Bone marrow (tissue), 2 donors: ENCODE data around the gene DAG1.

Experiments used
- DNase-seq, 2 donors: peaks; one replicate each; lab custom pipeline; 2025; lab: John Stamatoyannopoulos, UW

The DAG1 gene

DNA sequence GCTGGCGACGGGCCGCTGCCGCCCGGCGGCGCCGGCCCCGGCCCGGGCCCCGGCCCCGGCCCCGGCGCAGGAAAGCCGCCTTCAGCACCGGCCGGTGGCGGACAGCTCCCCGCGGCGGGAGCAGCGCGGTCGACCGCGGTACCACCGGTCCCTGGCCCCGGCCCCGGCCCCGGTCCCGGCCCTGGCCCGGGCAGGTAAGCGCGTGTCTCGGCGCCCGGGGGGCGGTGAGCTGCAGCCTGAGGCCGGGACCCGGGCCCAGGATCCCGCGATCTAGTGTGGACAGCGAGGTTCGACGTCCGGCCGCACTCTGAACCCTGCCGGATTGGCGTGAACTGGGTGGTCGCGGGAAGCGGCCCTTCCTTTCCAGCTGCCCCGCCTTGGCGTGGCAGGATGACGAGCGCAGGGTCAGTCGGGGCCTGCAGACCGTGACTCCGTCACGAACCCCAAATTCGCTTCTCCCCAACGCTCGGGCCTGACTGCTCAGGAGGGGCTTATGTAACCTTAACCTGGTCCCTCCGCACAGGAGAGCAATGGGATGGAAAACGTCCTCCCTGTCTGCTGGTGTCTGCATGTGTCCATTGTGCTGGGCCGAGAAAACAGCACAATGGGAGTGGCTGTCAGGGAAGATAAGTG lies 84.7 kb downstream of the DAG1 start:
- no peak for DNase-seq

DNA sequence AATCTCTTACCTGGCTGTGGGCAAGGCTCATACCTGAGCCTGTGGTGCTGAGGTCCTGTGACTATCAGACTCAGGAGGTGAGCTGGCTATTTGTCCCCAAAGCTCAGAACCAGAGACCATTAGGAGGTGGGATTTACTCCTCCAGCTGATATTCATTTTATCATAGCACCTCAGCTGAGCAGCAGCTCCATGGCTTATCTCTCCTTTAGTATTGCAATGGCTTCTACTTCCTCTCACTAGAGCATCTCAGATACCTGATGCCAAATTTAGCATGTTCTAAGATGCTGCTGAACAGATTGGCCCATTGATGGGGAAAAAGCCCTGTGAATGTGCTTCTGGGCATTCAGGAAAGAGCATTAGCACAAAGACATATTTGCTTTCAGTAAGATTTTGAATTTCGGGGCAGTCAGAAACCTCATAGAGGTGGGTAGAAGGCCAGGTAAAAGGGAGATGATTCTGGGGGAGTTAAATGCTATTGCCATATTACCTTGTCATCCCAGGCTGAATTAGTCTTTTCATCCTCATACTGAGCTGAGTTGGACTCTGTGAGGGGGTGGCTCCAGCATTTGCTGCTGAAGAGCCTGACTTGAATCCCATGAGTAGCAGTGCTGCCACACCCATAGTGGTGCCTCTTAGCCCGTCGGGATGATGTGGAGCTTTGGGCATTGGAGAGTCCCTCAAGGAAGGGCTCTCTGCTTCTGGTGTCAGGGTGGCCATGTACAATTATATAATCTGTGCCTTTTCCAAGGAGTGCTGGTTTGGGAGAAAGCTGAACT lies 86.6 kb downstream of the DAG1 start:
- no peak for DNase-seq

DNA sequence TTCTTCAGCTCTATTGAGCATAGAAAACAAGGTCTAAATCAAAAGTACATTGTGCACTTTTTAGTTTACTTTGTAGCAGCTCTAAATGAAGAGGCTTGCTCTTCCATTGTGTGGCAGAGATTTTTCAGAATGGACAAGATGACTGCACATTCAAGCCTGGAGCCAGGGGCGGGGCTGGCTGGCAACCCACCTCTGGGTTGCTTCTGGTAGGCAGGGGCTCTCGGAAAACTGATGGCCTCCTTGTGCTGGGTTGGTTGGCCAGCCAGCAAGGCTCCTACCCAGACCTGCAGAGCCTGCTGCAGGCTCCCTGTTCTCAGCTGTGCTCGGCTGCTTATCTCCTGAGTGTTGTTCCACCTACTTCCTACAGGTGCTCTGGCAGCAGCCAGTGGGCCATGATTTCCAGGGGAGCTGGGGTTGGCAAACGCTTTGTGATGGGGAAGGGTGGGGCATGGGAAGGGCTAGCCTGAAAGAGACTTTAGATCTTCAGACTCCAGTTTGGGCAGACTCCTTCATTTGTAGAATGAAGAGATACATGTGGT lies 93.0 kb downstream of the DAG1 start:
- DNase-seq: no peak

DNA sequence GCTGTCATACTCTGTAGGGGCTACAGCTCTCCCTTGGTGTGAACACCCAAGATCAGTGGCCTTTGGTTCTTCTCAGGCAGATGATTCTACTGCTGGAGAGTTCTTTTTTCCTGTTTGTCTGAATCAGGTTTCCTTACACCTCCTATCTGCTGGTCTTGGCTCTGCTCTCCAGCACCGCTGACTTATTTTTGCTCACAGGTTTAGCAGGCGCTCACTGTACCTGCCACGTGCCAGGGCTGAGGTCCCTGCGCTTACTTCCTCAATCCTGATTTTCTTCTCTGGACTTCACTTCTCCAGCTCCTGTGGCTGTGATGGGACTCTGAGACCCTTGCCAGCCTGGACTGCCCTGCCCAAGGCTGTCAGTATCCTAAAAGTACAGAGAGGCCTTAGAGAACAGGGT lies 93.7 kb downstream of the DAG1 start:
- no peak for DNase-seq

DNA sequence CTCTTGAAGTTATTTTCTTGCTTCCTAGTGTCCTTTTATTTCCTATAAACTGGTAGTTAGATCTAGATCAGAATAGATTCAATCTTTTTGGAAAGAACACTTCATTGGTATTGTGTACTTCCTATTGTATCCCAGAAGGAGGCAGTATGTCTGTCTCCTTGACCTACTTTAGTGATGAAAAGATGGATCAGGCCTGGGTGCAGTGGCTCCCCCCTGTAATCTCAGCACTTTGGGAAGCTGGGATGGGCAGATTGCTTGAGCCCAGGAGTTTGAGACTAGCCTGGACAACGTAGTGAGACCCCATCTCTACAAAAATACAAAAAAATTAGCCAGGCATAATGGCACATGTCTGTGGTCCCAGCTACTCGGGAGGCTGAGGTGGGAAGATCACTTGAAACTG lies 96.2 kb downstream of the DAG1 start:
- DNase-seq: no peak

DNA sequence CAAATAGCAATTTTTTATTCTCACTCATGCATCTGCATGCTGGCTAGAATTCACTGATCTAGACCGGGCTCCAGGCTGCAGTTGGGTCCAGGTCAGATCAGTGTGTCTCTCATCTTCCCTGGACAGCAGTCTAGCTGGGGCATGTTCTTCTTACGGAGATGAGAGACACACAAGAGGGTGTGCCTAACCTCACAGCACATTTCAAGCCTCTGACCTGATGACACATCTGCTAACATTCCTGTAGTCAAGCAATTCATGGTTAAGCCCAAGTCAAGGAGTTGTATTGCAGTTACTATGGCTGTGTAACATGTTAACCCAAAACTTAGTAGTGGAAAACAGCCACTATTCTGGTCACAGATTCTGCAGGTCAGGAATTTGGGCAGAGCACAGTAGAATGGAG lies 97.3 kb downstream of the DAG1 start:
- DNase-seq: no peak

DNA sequence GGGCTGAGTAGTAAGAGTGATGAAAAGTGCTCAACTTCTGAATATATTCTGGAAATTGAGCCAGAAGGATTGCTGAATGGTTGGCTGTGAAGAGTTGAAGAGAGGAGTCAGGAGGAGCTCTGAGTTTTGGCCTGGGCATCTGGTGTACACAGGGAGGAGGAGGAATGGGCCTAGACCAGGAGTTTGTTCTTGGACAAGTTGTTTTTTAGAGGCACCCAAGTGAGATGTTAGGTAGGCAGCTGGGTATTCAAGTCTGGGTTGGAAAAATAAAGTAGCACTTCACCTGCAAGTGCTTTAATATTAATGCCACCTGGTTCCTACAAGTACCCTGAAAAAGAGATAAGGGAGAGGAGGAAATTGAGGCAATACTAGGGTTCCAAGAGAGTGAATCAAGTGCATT lies 98.9 kb downstream of the DAG1 start:
- DNase-seq: no peak

DNA sequence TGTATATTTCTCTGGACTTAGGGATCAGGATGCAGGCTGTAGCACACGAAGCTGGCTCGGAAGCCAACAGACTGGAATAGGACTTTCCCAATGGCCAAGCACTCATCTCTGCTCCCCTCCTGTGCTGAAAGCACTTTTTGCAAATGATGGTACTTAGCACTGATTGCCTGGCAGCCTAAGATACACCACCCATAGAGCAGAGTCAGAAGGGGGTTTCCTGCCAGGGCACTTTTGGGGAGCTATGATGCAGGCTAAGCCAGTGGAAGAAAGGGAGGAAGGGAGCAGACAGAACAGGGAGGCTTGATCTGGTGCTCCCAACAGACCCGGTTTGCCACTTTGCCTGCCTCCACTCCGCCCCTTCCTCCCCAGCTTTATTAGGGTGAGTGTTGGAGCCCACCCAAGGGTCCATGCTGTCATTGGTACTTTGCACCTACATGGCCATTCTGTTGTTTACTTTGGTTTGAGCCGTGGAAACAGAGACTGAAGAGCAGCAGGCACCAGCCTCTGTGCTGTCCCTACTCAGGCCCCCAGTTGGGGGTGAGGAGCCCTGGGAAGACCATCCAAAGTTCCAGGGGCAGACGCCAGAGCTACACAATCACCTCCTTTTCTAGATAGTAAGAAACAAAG lies 100.1 kb downstream of the DAG1 start:
- no peak for DNase-seq

DNA sequence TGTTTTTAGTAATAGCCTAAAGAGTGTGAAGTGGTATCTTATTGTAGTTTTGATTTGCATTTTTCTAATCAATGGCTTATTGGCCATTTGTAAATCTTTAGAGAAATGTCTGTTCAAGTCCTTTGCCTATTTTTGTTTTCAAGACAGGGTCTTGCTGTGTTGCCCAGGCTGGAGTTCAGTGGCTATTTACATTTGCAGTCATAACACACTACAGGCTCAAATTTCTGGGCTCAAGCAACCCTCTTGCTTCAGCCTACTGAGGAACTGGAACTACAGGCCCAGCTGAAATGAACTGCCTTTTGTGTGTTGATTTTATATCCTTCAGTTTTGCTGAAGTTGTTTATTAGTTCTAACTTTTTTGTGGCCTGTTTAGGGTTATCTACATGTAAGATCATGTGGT lies 112.1 kb downstream of the DAG1 start:
- no peak for DNase-seq
